MM.1S (cell line): ENCODE data around the gene SLC44A1.

Experiments
- DNase-seq: peaks from one replicate; pipeline ENCODE4 v3.0.0-alpha.2; 2015
- H2AFZ ChIP-seq: fragments of 300-600 bp; sonication (generic); 2 replicates; pipeline ENCODE4 v1.6.0; 2016; ENCODE audit warnings: antibody characterized with exemption, low read length
- H3F3A ChIP-seq: fragments of 300-600 bp; sonication (generic); 2 replicates; pipeline ENCODE4 v1.6.1; 2016; ENCODE audit warnings: mild to moderate bottlenecking, antibody characterized with exemption, low read length, moderate library complexity, mixed read lengths; ENCODE audit not compliant: insufficient read depth
- H3K27ac ChIP-seq: fragments of 300-600 bp; sonication (generic); 2 replicates; pipeline ENCODE4 v1.5.1; 2016; ENCODE audit warnings: mild to moderate bottlenecking, low read length
- H3K27me3 ChIP-seq: fragments of 300-600 bp; sonication (generic); replicated peaks from 2 replicates; pipeline ENCODE4 v1.6.0; 2016; ENCODE audit warnings: low read length; ENCODE audit not compliant: insufficient read depth
- H3K36me3 ChIP-seq: fragments of 300-600 bp; sonication (generic); replicated peaks from 2 replicates; pipeline ENCODE4 v1.6.1; 2016; ENCODE audit warnings: mild to moderate bottlenecking, low read length, mixed read lengths; ENCODE audit not compliant: insufficient read depth
- H3K4me1 ChIP-seq: fragments of 300-600 bp; sonication (generic); 2 replicates; pipeline ENCODE4 v1.6.1; 2016; ENCODE audit warnings: low read length, mixed read lengths
- H3K4me2 ChIP-seq: fragments of 300-600 bp; sonication (generic); 2 replicates; pipeline ENCODE4 v1.6.0; 2016; ENCODE audit warnings: low read depth, low read length
- H3K4me3 ChIP-seq: fragments of 300-600 bp; sonication (generic); 2 replicates; pipeline ENCODE4 v1.5.1; 2016; ENCODE audit warnings: low read length, mixed read lengths
- H3K79me2 ChIP-seq: fragments of 300-600 bp; sonication (generic); 2 replicates; pipeline ENCODE4 v1.6.1; 2016; ENCODE audit warnings: mixed run types, low read length, mixed read lengths
- H3K9ac ChIP-seq: fragments of 300-600 bp; sonication (generic); 2 replicates; pipeline ENCODE4 v1.6.1; 2016; ENCODE audit warnings: low read length, mixed read lengths
- H3K9me2 ChIP-seq: fragments of 300-600 bp; sonication (generic); replicated peaks from 2 replicates; pipeline ENCODE4 v1.6.1; 2016; ENCODE audit warnings: mild to moderate bottlenecking, low read length, mixed read lengths; ENCODE audit not compliant: insufficient read depth
- H3K9me3 ChIP-seq: fragments of 300-600 bp; sonication (generic); replicated peaks from 2 replicates; pipeline ENCODE4 v1.6.1; 2016; ENCODE audit warnings: mild to moderate bottlenecking, low read length, mixed read lengths; ENCODE audit not compliant: insufficient read depth
- H4K20me1 ChIP-seq: fragments of 300-600 bp; sonication (generic); 2 replicates; pipeline ENCODE4 v1.6.1; 2016; ENCODE audit warnings: mild to moderate bottlenecking, low read length, moderate library complexity, mixed read lengths; ENCODE audit not compliant: insufficient read depth
- EZH2 ChIP-seq: fragments of 300-600 bp; sonication (generic); optimal IDR thresholded peaks from 2 replicates; pipeline ENCODE3; 2017; ENCODE audit warnings: low read depth, mild to moderate bottlenecking, antibody characterized with exemption, low read length, mixed read lengths
- EZH2phosphoT487 ChIP-seq: fragments of 300-600 bp; sonication (generic); IDR thresholded peaks from 2 replicates; pipeline ENCODE4 v1.6.1; 2018; ENCODE audit warnings: antibody characterized with exemption, low read length
- TF ChIP-seq, protein P1 (sequence below): fragments of 300-600 bp; sonication (generic); IDR thresholded peaks from 2 replicates; pipeline ENCODE4 v1.5.1; 2016; ENCODE audit warnings: antibody characterized with exemption, low read length, mixed read lengths

The SLC44A1 gene

GRCh38 chr9:105316703-105317102, 72.3 kb downstream of the SLC44A1 start:
- Histone ChIP-seq H3K79me2 (peaks cover 18% of the 10 kb centered on the region), H3K9me3 (no peaks in the 10 kb centered on the region), H3F3A (no peaks in the 10 kb centered on the region), H3K4me3 (no peak overlapping the region), H3K27ac (no peak overlapping the region), H3K9me2 (no peaks in the 10 kb centered on the region), H3K27me3 (no peaks in the 10 kb centered on the region), H2AFZ (no peak overlapping the region), H3K9ac (no peak overlapping the region), H3K4me1 (no peaks in the 10 kb centered on the region; the same call in 1 of the 2 replicates), H3K4me2 (no peak overlapping the region), H3K36me3 (no peaks in the 10 kb centered on the region; the same call in 1 of the 2 replicates), H4K20me1 (no peaks in the 10 kb centered on the region)
- no peak for DNase-seq
- TF ChIP-seq, protein P1, sequence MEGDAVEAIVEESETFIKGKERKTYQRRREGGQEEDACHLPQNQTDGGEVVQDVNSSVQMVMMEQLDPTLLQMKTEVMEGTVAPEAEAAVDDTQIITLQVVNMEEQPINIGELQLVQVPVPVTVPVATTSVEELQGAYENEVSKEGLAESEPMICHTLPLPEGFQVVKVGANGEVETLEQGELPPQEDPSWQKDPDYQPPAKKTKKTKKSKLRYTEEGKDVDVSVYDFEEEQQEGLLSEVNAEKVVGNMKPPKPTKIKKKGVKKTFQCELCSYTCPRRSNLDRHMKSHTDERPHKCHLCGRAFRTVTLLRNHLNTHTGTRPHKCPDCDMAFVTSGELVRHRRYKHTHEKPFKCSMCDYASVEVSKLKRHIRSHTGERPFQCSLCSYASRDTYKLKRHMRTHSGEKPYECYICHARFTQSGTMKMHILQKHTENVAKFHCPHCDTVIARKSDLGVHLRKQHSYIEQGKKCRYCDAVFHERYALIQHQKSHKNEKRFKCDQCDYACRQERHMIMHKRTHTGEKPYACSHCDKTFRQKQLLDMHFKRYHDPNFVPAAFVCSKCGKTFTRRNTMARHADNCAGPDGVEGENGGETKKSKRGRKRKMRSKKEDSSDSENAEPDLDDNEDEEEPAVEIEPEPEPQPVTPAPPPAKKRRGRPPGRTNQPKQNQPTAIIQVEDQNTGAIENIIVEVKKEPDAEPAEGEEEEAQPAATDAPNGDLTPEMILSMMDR, result no peak
- no peak for TF ChIP-seq EZH2phosphoT487
- TF ChIP-seq EZH2, result no peak

DNA sequence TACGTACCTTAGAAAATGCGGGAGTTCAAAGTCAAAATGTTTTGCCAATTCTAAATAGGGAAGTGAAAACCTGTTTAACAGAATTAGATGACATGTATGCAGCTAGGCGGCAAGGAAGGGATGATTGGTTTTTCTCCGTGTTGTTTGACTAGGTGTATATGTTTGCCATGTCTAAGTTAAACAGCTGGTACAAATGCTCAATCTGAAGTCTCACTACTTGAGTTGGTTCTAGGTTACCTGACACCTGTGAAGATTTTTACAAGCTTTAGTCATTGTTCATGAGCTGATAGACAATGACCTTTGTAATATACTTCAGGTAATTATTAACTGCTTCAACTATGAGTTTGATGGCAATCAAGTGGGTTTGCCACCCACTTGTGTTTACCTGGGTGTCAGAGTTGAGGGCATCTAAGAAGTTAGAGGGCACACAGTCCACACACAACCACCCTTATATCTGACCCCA, 74.3 kb downstream of the SLC44A1 start:
- Histone ChIP-seq H3K27ac (no peak overlapping the region), H3K79me2 (peaks cover 18% of the 10 kb centered on the region), H3K4me3 (no peak overlapping the region), H3K36me3 (no peaks in the 10 kb centered on the region; the same call in 1 of the 2 replicates), H3K9me3 (no peaks in the 10 kb centered on the region), H3K27me3 (no peaks in the 10 kb centered on the region), H3K4me2 (no peak overlapping the region), H4K20me1 (no peaks in the 10 kb centered on the region), H2AFZ (no peak overlapping the region), H3K9me2 (no peaks in the 10 kb centered on the region), H3K9ac (no peak overlapping the region), H3K4me1 (no peaks in the 10 kb centered on the region; the same call in 1 of the 2 replicates), H3F3A (no peaks in the 10 kb centered on the region)
- TF ChIP-seq, protein P1, result no peak
- TF ChIP-seq EZH2 (no peak), EZH2phosphoT487 (no peak)
- no peak for DNase-seq

DNA sequence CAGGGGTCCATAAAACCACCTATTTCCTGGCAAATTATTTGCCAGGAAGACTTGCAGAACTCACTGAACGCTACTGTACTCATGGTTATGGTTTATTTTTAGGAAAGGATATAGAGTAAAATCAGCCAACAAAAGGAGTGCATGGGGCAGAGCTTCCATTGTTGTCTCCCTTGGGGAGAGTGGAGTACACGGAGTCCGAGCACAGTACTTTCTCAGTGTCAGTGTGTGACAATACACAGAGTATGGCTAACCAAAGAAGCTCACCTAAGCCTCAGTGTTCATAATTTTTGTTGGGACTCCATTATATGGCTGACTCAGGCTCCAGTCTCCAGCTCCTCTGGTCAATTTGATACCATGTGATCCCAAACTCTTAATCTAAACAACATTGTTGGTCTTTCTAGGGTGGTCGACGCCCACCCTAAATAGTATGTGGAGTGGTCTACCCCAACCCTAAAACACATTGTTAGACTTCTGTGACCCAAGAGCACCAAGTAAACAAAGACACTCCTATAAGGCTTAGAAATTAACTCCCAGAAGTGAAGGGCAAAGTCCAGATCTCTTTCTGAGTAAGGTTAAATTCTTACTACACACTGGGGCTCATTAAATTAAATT, 74.9 kb downstream of the SLC44A1 start:
- no peak overlapping the region for H3K4me2 ChIP-seq
- no peaks in the 10 kb centered on the region for H3K9me3 ChIP-seq
- TF ChIP-seq, protein P1, result no peak
- TF ChIP-seq EZH2phosphoT487, result no peak
- TF ChIP-seq EZH2, result no peak

More for the DNA sequence above, 74.9 kb downstream of the SLC44A1 start:
- Histone ChIP-seq H2AFZ (no peak overlapping the region), H3K4me1 (no peaks in the 10 kb centered on the region; the same call in 1 of the 2 replicates), H3K4me3 (no peak overlapping the region), H3K36me3 (no peaks in the 10 kb centered on the region; the same call in 1 of the 2 replicates), H4K20me1 (no peaks in the 10 kb centered on the region), H3K9ac (no peak overlapping the region), H3K79me2 (peaks cover 18% of the 10 kb centered on the region), H3F3A (no peaks in the 10 kb centered on the region), H3K27me3 (no peaks in the 10 kb centered on the region), H3K9me2 (no peaks in the 10 kb centered on the region), H3K27ac (no peak overlapping the region)
- DNase-seq, result no peak
